Testis (tissue), 2 donors: ENCODE measurements around the gene PTPRG.

Source experiments
- CTCF ChIP-seq, 3 experiments: fragments of 450-650 bp in 2 of 3; fragments of 200-600 bp in 1 of 3; sonication (generic) in 1 of 3; IDR thresholded peaks; one replicate each; pipeline ENCODE4 v1.5.1; 2016 to 2019; ENCODE audit warnings: antibody characterized with exemption in 3 of 3, mild to moderate bottlenecking in 2 of 3, moderate library complexity in 1 of 3
- POLR2A ChIP-seq: fragments of 450-650 bp; IDR thresholded peaks from one replicate; pipeline ENCODE4 v1.6.1; 2017; ENCODE audit warnings: antibody characterized with exemption, mild to moderate bottlenecking, moderate library complexity

- TF ChIP-seq POLR2A (no peak), CTCF (IDR thresholded peaks at IDR 0.05) (no peak)
Observed at GRCh38 chr3:62159709-62160092, 598.3 kb downstream of the PTPRG start.
